OCI-LY3 (cell line): Measurements from ENCODE around the gene UQCC2.

Experiments
- H2AFZ ChIP-seq: fragments of 200-600, 300-600 bp; shearing (Covaris generic); 2 replicates; pipeline ENCODE4 v1.6.0; 2014; ENCODE audit warnings: antibody characterized with exemption, low read depth, low read length
- H3K27ac ChIP-seq: fragments of 200-600, 300-600 bp; sonication (generic); 2 replicates; pipeline ENCODE4 v1.5.1; 2014; ENCODE audit warnings: mild to moderate bottlenecking, low read length, moderate library complexity, mixed read lengths
- H3K27me3 ChIP-seq: fragments of 200-600, 300-600 bp; sonication (generic); 2 replicates; pipeline ENCODE4 v1.6.1; 2014; ENCODE audit warnings: low read depth, low read length, mixed read lengths
- H3K36me3 ChIP-seq: fragments of 200-600, 300-600 bp; sonication (generic); replicated peaks from 2 replicates; pipeline ENCODE3; 2014; ENCODE audit warnings: low read depth, low read length, mixed read lengths
- H3K4me1 ChIP-seq: fragments of 300-600, 200-600 bp; sonication (generic); 2 replicates; pipeline ENCODE4 v1.6.1; 2014; ENCODE audit warnings: low read length, mixed read lengths
- H3K4me2 ChIP-seq: fragments of 200-600, 300-600 bp; sonication (generic); 2 replicates; pipeline ENCODE4 v1.6.1; 2014; ENCODE audit warnings: low read length, mixed read lengths
- H3K4me3 ChIP-seq: fragments of 300-600, 200-600 bp; sonication (generic); 2 replicates; pipeline ENCODE4 v1.5.1; 2014; ENCODE audit warnings: antibody characterized with exemption, mild to moderate bottlenecking, low read length, moderate library complexity
- H3K79me2 ChIP-seq: fragments of 300-600, 200-600 bp; shearing (Covaris generic); 2 replicates; pipeline ENCODE4 v1.6.1; 2014; ENCODE audit warnings: mild to moderate bottlenecking, low read length, mixed read lengths
- H3K9ac ChIP-seq: fragments of 300-600, 200-600 bp; shearing (Covaris generic); 2 replicates; pipeline ENCODE4 v1.6.0; 2014; ENCODE audit warnings: mild to moderate bottlenecking, low read length, moderate library complexity
- H3K9me3 ChIP-seq: fragments of 200-600, 300-600 bp; shearing (Covaris generic); 2 replicates; pipeline ENCODE4 v1.6.1; 2014; ENCODE audit warnings: low read length, mixed read lengths; ENCODE audit not compliant: insufficient read depth
- H4K20me1 ChIP-seq: fragments of 200-600, 300-600 bp; sonication (generic); 2 replicates; pipeline ENCODE4 v1.6.1; 2016; ENCODE audit warnings: low read length, mixed read lengths; ENCODE audit not compliant: insufficient read depth
- CTCF ChIP-seq: fragments of 200-600, 300-600 bp; sonication (generic); IDR thresholded peaks from 2 replicates; pipeline ENCODE4 v1.5.1; 2014; ENCODE audit warnings: antibody characterized with exemption, low read length, low read depth
- EZH2phosphoT487 ChIP-seq: fragments of 200-600 bp; shearing (Covaris generic); IDR thresholded peaks from 2 replicates; pipeline ENCODE4 v1.6.1; 2018; ENCODE audit warnings: antibody characterized with exemption, mixed run types, low read depth

Gene UQCC2

GRCh38 chr6:33671744-33672072, 39.8 kb downstream of the UQCC2 start:
- H3K79me2 ChIP-seq: no peaks in the 10 kb centered on the region
- no peak overlapping the region for H3K9ac ChIP-seq
- H3K4me3 ChIP-seq: no peak overlapping the region
- H3K27ac ChIP-seq: no peak overlapping the region
- TF ChIP-seq EZH2phosphoT487 (no peak), CTCF (no peak)
- peaks cover 6% of the 10 kb centered on the region for H3K36me3 ChIP-seq
- no peaks in the 10 kb centered on the region for H3K9me3 ChIP-seq
- no peaks in the 10 kb centered on the region for H4K20me1 ChIP-seq
- no peaks in the 10 kb centered on the region for H3K27me3 ChIP-seq
- no peak overlapping the region for H2AFZ ChIP-seq
- no peaks in the 10 kb centered on the region for H3K4me1 ChIP-seq
- no peak overlapping the region for H3K4me2 ChIP-seq

- Histone ChIP-seq H3K4me1 (no peaks in the 10 kb centered on the region), H3K27me3 (no peaks in the 10 kb centered on the region), H2AFZ (no peak overlapping the region), H3K36me3 (peaks cover 6% of the 10 kb centered on the region), H3K9ac (no peak overlapping the region), H3K4me3 (no peak overlapping the region), H4K20me1 (no peaks in the 10 kb centered on the region), H3K4me2 (no peak overlapping the region), H3K27ac (no peak overlapping the region), H3K79me2 (no peaks in the 10 kb centered on the region), H3K9me3 (no peaks in the 10 kb centered on the region)
- TF ChIP-seq EZH2phosphoT487 (no peak), CTCF (no peak)
Observed at GRCh38 chr6:33670971-33671743, 40.3 kb downstream of the UQCC2 start.

- TF ChIP-seq EZH2phosphoT487 (no peak), CTCF (no peak)
Observed at GRCh38 chr6:33670086-33670660, 41.3 kb downstream of the UQCC2 start.

GRCh38 chr6:33668914-33669313, 42.6 kb downstream of the UQCC2 start:
- TF ChIP-seq EZH2phosphoT487 (no peak), CTCF (no peak)
- no peak overlapping the region for H3K9ac ChIP-seq
- no peaks in the 10 kb centered on the region for H3K79me2 ChIP-seq
- H3K27me3 ChIP-seq: no peaks in the 10 kb centered on the region
- no peaks in the 10 kb centered on the region for H3K9me3 ChIP-seq
- no peak overlapping the region for H3K4me3 ChIP-seq
- no peaks in the 10 kb centered on the region for H3K4me1 ChIP-seq
- no peaks in the 10 kb centered on the region for H4K20me1 ChIP-seq
- no peak overlapping the region for H2AFZ ChIP-seq
- no peak overlapping the region for H3K4me2 ChIP-seq
- H3K27ac ChIP-seq: no peak overlapping the region
- peaks cover 6% of the 10 kb centered on the region for H3K36me3 ChIP-seq

More at GRCh38 chr6:33670086-33670660, 41.3 kb downstream of the UQCC2 start:
- Histone ChIP-seq H3K9me3 (no peaks in the 10 kb centered on the region), H4K20me1 (no peaks in the 10 kb centered on the region), H3K9ac (no peak overlapping the region), H3K27ac (no peak overlapping the region), H2AFZ (no peak overlapping the region), H3K4me2 (no peak overlapping the region), H3K27me3 (no peaks in the 10 kb centered on the region), H3K79me2 (no peaks in the 10 kb centered on the region), H3K4me3 (no peak overlapping the region), H3K36me3 (peaks cover 6% of the 10 kb centered on the region), H3K4me1 (no peaks in the 10 kb centered on the region)
